Putamen (tissue), 1 donor: ENCODE results near the gene TMEM132D.
"Not testable (repeated sequence)": the region's sequence is repeated elsewhere in the genome, so short reads cannot be mapped to it uniquely, and the experiment has no call there.

Experiments
- DNase-seq: peaks from one replicate; pipeline ENCODE4 v3.0.0-alpha.2; 2016; ENCODE audit warnings: low spot score

Gene TMEM132D

GRCh38 chr12:129903956-129904829 is at the start of gene TMEM132D:
Gene TMEM132D, minus strand, starts transcription at chr12:129904025.
- DNase-seq = no peak

- peak; percentile 44 for DNase-seq
Measured at GRCh38 chr12:129949651-129950050, 45.8 kb upstream of the TMEM132D start.

GRCh38 chr12:129941618-129942017 is 37.8 kb upstream of the TMEM132D start:
- no peak for DNase-seq

- DNase-seq = no peak
Measured at GRCh38 chr12:129938089-129938488, 34.3 kb upstream of the TMEM132D start.

- DNase-seq = no peak
Measured at GRCh38 chr12:129937426-129937825, 33.6 kb upstream of the TMEM132D start.

- no peak for DNase-seq
Measured at GRCh38 chr12:129928643-129929042, 24.8 kb upstream of the TMEM132D start.

GRCh38 chr12:129927316-129927900 is 23.6 kb upstream of the TMEM132D start:
- DNase-seq = no peak

GRCh38 chr12:129911428-129912049 is 7.7 kb upstream of the TMEM132D start:
- peak; percentile 88 for DNase-seq

- DNase-seq = no peak
Measured at GRCh38 chr12:129909051-129910020, 5.5 kb upstream of the TMEM132D start.

GRCh38 chr12:129903092-129903945 is 506 bp downstream of the TMEM132D start:
- DNase-seq = no peak

- no peak for DNase-seq
Measured at GRCh38 chr12:129902371-129903091, 1.3 kb downstream of the TMEM132D start.

- DNase-seq = no peak
Measured at GRCh38 chr12:129901254-129901653, 2.6 kb downstream of the TMEM132D start.

GRCh38 chr12:129900306-129900705 is 3.5 kb downstream of the TMEM132D start:
- no peak for DNase-seq

- not testable (repeated sequence) for DNase-seq
Measured at GRCh38 chr12:129899045-129899444, 4.8 kb downstream of the TMEM132D start.

GRCh38 chr12:129893691-129894090 is 10.1 kb downstream of the TMEM132D start:
- DNase-seq = no peak

GRCh38 chr12:129887101-129887500 is 16.7 kb downstream of the TMEM132D start:
- no peak for DNase-seq

- DNase-seq = no peak
Measured at GRCh38 chr12:129886541-129886940, 17.3 kb downstream of the TMEM132D start.

- no peak for DNase-seq
Measured at GRCh38 chr12:129885287-129885686, 18.5 kb downstream of the TMEM132D start.

- no peak for DNase-seq
Measured at GRCh38 chr12:129877411-129877810, 26.4 kb downstream of the TMEM132D start.

- DNase-seq = no peak
Measured at GRCh38 chr12:129873833-129874208, 30.0 kb downstream of the TMEM132D start.
